ENCODE data around the gene TTC34. TPM values are rescaled to one million over a fixed set of nuclear protein-coding genes. Genes with fewer than 3 reads are reported as not detected.

Gene TTC34
- total RNA-seq, 6 experiments from 2014 or later = 0.06 to 0.23 (median 0.18) TPM; not detected in 1

- Histone ChIP-seq H3K4me3 (no peak overlapping the region), H3K27me3 (no peaks in the 10 kb centered on the region), H3K9me3 (peaks cover 0 to 3% (median 0%) of the 10 kb centered on the region in 4 donors), H3K4me1 (peaks cover 0 to 7% (median 0%) of the 10 kb centered on the region in 4 donors), H3K36me3 (no peaks in the 10 kb centered on the region), H3K27ac (no peak overlapping the region)
- TF ChIP-seq POLR2A (IDR thresholded peaks at IDR 0.05) = no peak
- DNase-seq = no peak
- WGBS (ENCODE audit: insufficient coverage, low coverage, low lambda C conversion rate, missing lambda C conversion rate) = 100% methylated on average over 1 of the region's 3 CpGs
- ATAC-seq = no peak
- intact Hi-C loops (cut with DNase I) = loop anchor here (10.0 kb wide), 2 partner anchors 76 to 86 kb away; partner anchors contain the start of gene TNFRSF14 (in 1 of the 2)
Measured at GRCh38 chr1:2640626-2641025, 160.9 kb downstream of the TTC34 start.

DNA sequence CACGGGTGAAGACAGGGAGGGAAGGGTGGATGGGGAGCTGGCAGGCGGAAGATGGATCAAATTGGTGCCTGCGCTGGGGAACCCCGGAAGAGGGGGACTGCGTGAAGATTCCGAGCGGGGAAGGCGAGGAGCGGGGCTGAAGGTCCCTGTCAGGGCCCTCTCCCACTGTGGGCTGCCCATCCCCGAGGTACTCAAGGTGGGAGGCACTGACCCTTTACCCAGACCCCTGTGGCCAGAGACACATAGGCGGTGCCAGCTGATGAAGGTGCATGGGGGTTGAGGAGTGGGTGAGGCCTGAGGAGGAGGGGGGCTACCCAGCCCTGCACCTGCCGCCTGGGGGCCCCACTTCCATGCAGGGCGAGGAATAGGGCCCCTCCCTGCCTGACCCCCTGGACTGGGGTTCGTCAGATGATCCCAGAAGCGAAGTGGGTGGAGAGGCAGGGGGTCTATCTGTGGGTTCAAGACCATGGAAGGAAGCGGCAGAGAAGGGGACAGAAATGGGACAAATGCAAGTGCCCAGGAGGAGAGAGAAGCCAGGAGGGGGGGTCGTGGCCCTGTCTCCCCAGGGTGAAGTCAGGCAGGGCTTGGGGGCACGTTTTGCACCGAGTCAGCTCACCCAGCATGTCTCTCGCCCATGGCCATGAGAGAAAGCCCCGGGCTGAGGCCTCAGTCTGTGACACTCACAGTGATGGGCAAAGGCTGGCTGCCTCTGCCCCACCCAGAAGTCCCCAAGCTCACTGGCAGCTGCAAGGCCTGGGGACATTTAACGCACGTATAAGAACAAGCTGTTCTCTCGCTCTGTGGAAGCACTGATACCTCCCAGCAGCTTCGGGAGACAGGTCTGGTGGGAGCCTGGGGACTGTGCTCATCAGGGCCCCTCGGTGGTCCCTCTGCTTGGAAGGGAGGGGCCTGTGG is 161.6 kb downstream of the TTC34 start:
- 59% methylated on average over 5 of the region's 26 CpGs for WGBS (ENCODE audit: insufficient coverage, low coverage, low lambda C conversion rate, missing lambda C conversion rate)
- no peak for DNase-seq
- Histone ChIP-seq H3K27me3 (no peaks in the 10 kb centered on the region), H3K9me3 (peaks cover 0 to 3% (median 0%) of the 10 kb centered on the region in 4 donors), H3K4me3 (no peak overlapping the region), H3K4me1 (peaks cover 0 to 7% (median 0%) of the 10 kb centered on the region in 4 donors), H3K36me3 (no peaks in the 10 kb centered on the region), H3K27ac (no peak overlapping the region)
- intact Hi-C loops (cut with DNase I) = loop anchor here (10.0 kb wide), 2 partner anchors 75 to 85 kb away; partner anchors contain the start of gene TNFRSF14 (in 1 of the 2)
- ATAC-seq = no peak
- no peak for TF ChIP-seq POLR2A (IDR thresholded peaks at IDR 0.05)
- no peak for TF ChIP-seq CTCF (IDR thresholded peaks at IDR 0.05)

DNA sequence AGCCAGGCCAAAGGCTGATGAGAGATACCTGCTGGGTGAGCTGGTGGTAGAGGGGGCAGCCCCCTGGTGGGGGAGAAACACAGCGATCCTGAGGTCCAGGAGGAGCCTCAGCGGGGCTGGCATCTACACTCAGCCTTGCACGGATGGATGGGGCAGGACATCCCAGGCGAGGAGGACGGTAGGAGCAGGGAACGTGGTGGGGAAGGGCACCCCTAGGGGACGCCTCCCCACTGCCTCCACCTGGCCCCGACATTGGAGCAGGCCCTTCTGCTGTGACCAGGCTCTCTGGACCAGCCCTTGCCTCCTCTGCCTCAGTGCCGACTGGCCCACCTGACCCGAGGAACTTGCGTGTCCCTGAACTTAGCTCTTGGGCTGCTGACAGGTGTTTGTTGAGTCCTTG is 162.3 kb downstream of the TTC34 start:
- TF ChIP-seq CTCF (IDR thresholded peaks at IDR 0.05) (no peak), POLR2A (IDR thresholded peaks at IDR 0.05) (no peak)
- no peak for DNase-seq

DNA sequence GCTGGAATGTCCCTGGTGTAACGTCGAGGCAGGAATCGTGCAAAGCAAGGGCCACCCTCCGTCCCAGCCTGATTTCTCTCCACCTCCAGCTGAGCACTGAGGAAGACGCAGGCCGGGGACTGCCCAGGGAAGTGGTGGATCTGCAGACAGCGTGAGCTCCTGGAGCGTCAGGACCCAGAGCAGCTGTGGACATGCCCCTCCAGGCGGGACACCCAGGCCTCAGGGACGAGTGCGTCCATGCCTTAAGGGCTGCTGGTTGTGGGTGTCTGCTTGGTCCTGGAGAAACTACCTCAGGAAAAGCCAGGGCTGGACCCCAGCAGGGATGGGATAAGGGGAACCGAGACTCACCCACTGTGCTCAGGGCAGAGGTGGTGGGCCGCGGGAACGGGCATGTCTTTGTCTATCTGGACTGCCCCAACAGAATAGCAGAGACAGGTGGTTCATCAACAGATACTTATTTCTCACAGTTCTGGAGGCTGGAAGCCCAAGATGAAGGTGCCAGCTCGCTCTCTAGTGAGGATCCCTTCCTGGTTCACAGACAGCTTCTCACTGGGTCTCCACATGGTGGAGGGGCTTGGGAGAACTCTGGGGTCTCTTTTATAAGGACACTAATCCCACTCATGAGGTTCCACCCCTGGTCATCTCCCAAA is 162.9 kb downstream of the TTC34 start:
- 77% methylated on average over 5 of the region's 16 CpGs for WGBS (ENCODE audit: insufficient coverage, low coverage, low lambda C conversion rate, missing lambda C conversion rate)
- Histone ChIP-seq H3K9me3 (peaks cover 0 to 3% (median 0%) of the 10 kb centered on the region in 4 donors), H3K4me1 (peaks cover 0 to 7% (median 0%) of the 10 kb centered on the region in 4 donors), H3K4me3 (no peak overlapping the region), H3K36me3 (no peaks in the 10 kb centered on the region), H3K27me3 (no peaks in the 10 kb centered on the region), H3K27ac (no peak overlapping the region)
- intact Hi-C loops (cut with DNase I) = no loop called here
- no peak for DNase-seq
- ATAC-seq = no peak
- TF ChIP-seq POLR2A (IDR thresholded peaks at IDR 0.05) = no peak
- TF ChIP-seq CTCF (IDR thresholded peaks at IDR 0.05) = no peak

More for the DNA sequence above, 162.3 kb downstream of the TTC34 start:
- Histone ChIP-seq H3K4me1 (peaks cover 0 to 7% (median 0%) of the 10 kb centered on the region in 4 donors), H3K9me3 (peaks cover 0 to 3% (median 0%) of the 10 kb centered on the region in 4 donors), H3K36me3 (no peaks in the 10 kb centered on the region), H3K27ac (no peak overlapping the region), H3K4me3 (no peak overlapping the region), H3K27me3 (no peaks in the 10 kb centered on the region)
- no peak for ATAC-seq
- intact Hi-C loops (cut with DNase I) = no loop called here
- WGBS (ENCODE audit: insufficient coverage, low coverage, low lambda C conversion rate, missing lambda C conversion rate) = 60% methylated on average over 1 of the region's 11 CpGs
